ENCODE results near the gene CDH4. TPM values are rescaled to one million over a fixed set of nuclear protein-coding genes. Genes with fewer than 3 reads are reported as not detected.
"Not testable (repeated sequence)": the region's sequence is repeated elsewhere in the genome, so short reads cannot be mapped to it uniquely, and the experiment has no call there.

CDH4 gene
- total RNA-seq, 1 donor: 0.18 TPM

- H3K4me3 ChIP-seq (ENCODE audit: low read depth, low read length): no peak overlapping the region
- TF ChIP-seq CTCF (IDR thresholded peaks at IDR 0.05; ENCODE audit: insufficient read depth, low read length): no peak
- DNase-seq (ENCODE audit: low read depth): no peak
Observed at GRCh38 chr20:61451009-61451408, 198.9 kb downstream of the CDH4 start.

- TF ChIP-seq CTCF (IDR thresholded peaks at IDR 0.05; ENCODE audit: insufficient read depth, low read length): no peak
- no peak overlapping the region for H3K4me3 ChIP-seq (ENCODE audit: low read depth, low read length)
- DNase-seq (ENCODE audit: low read depth): no peak
Observed at GRCh38 chr20:61451953-61452352, 199.9 kb downstream of the CDH4 start.

GRCh38 chr20:61453219-61453618 is 201.2 kb downstream of the CDH4 start:
- no peak overlapping the region for H3K4me3 ChIP-seq (ENCODE audit: low read depth, low read length)
- no peak for DNase-seq (ENCODE audit: low read depth)
- TF ChIP-seq CTCF (IDR thresholded peaks at IDR 0.05; ENCODE audit: insufficient read depth, low read length): no peak

GRCh38 chr20:61453623-61454022 is 201.6 kb downstream of the CDH4 start:
- DNase-seq (ENCODE audit: low read depth); H3K4me3 ChIP-seq (ENCODE audit: low read depth, low read length): not testable (repeated sequence)

DNA sequence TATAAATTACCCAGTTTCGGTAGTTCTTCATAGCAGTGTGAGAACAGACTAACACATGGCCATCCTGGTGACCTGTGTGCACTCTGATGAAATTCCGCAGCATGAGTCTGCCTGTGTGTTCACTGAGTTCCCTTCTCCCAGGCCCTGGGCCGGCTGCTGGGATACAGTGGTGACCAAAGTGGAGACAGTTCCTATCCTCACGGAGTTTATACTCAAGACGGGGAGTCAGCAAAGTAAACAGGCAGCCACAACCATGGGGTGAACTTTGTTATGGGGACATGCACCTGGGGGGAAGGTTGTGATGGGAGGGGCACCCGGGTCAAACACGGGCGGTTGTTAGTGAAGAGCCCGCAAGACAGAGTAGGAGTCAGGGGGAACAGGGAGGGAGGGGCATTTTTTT is 202.0 kb downstream of the CDH4 start:
- DNase-seq (ENCODE audit: low read depth): no peak

GRCh38 chr20:61455508-61456215 is 203.6 kb downstream of the CDH4 start:
- no peak for TF ChIP-seq CTCF (IDR thresholded peaks at IDR 0.05; ENCODE audit: insufficient read depth, low read length)
- DNase-seq (ENCODE audit: low read depth): no peak
- H3K4me3 ChIP-seq (ENCODE audit: low read depth, low read length): no peak overlapping the region

More for the DNA sequence above, 202.0 kb downstream of the CDH4 start:
- H3K4me3 ChIP-seq (ENCODE audit: low read depth, low read length): no peak overlapping the region
- TF ChIP-seq CTCF (IDR thresholded peaks at IDR 0.05; ENCODE audit: insufficient read depth, low read length): no peak

DNA sequence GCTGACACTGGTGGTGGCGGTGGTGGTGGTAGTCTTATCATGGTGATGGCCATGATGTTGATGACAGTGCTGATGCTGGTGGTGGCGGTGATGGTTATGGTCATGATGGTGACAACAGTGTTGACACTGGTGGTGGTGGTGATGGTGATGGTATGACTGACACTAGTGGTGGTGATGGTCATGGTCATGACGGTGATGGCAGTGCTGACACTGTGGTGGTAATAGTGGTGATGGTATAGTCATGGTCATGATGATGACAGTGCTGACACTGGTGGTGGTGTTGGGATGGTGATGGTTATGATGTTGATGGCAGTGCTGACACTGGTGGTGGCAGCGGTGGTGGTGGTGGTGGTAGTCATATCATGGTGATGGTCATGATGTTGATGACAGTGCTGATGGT is 205.7 kb downstream of the CDH4 start:
- TF ChIP-seq CTCF (IDR thresholded peaks at IDR 0.05; ENCODE audit: insufficient read depth, low read length): no peak
- H3K4me3 ChIP-seq (ENCODE audit: low read depth, low read length): no peak overlapping the region
- no peak for DNase-seq (ENCODE audit: low read depth)
